GM21825 (cell line): Measurements from ENCODE around the gene MYADML2.
A peak's percentile ranks its signal among the peaks of the same experiment; 100 is the strongest.
"Not testable (repeated sequence)": the region's sequence is repeated elsewhere in the genome, so short reads cannot be mapped to it uniquely, and the experiment has no call there.

Experiments used
- ATAC-seq: cut with Tn5 transposase; IDR thresholded peaks from one replicate; pipeline ENCODE4 v1.9.1; 2021; ENCODE audit warnings: mild to moderate bottlenecking, moderate library complexity; ENCODE audit not compliant: unreplicated experiment

The MYADML2 gene

GRCh38 chr17:81959362-81960129 is 12.5 kb upstream of the MYADML2 start:
- peak; percentile 45 for ATAC-seq

- ATAC-seq: no peak
Observed at GRCh38 chr17:81958633-81959342, 11.8 kb upstream of the MYADML2 start.

GRCh38 chr17:81957691-81958432 is 10.8 kb upstream of the MYADML2 start:
- no peak for ATAC-seq

- ATAC-seq: no peak
Observed at GRCh38 chr17:81956607-81957589, 9.9 kb upstream of the MYADML2 start.

- no peak for ATAC-seq
Observed at GRCh38 chr17:81955756-81956544, 8.9 kb upstream of the MYADML2 start.

GRCh38 chr17:81955058-81955681 is 8.1 kb upstream of the MYADML2 start:
- no peak for ATAC-seq

DNA sequence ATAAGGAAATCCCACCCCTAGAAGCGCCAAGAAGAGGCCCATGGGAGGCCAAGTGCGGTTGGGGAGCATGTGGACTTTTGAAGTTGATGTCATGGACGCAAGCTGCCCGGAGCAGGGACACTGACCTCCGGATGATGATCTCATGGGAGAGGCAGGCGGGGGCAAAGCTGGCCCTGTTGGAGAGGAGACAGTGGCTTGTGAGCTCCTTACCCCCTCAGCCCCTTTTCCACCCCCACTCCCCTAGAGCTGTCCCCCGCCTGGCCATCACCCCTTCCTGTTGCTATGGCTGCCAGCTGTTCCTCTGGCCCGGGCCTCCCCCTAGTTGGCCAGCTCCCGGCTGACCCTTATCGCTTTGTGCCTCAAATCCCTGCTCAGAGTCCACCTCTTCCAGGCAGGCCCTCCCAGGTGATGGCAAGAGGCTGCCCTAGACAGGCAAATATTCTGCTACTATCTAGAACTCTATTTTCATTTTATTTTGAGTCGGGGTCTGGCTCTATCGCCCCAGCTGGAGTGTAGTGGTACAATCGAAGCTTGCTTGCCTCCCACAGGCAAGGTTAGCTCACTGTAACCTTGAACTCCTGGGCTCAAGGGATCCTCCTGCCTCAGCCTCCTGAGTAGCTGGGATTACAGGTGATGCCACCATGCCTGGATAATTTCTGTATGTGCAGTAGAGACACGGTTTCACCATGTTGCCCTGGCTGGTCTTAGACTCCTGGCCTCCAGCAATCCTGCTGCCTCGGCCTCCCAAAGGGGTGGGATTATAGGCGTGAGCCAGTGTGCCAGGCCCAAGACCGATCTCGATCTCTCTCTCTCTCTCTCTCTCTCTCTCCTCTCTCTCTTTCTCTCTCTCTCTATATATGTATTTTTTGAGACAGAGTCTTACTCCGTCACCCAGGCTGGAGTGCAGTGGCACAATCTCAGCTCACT is 7.4 kb upstream of the MYADML2 start:
- no peak for ATAC-seq

GRCh38 chr17:81953443-81953842 is 6.4 kb upstream of the MYADML2 start:
- not testable (repeated sequence) for ATAC-seq

DNA sequence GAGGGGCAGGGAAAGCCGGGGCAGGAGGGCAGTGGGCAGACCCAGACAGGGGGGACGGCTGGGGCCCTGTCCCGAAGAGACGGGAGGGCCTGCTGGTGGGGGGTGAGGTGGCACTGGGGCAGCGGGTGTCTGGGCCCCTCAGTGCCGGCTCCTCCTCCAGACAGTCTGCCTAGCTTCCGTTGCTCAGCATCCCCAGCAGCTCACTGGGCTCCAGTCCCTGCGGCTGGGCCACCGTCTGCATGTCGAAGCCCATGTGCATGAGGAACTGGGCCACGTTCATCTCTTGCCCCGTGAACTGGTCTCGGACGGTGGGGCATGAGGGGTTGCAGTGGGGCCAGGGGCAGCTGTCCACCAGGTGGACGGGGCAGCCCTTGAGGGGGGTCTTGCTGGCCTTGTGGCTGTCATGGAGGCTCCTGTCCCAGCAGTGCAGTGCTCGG is 5.8 kb upstream of the MYADML2 start:
- ATAC-seq: no peak

DNA sequence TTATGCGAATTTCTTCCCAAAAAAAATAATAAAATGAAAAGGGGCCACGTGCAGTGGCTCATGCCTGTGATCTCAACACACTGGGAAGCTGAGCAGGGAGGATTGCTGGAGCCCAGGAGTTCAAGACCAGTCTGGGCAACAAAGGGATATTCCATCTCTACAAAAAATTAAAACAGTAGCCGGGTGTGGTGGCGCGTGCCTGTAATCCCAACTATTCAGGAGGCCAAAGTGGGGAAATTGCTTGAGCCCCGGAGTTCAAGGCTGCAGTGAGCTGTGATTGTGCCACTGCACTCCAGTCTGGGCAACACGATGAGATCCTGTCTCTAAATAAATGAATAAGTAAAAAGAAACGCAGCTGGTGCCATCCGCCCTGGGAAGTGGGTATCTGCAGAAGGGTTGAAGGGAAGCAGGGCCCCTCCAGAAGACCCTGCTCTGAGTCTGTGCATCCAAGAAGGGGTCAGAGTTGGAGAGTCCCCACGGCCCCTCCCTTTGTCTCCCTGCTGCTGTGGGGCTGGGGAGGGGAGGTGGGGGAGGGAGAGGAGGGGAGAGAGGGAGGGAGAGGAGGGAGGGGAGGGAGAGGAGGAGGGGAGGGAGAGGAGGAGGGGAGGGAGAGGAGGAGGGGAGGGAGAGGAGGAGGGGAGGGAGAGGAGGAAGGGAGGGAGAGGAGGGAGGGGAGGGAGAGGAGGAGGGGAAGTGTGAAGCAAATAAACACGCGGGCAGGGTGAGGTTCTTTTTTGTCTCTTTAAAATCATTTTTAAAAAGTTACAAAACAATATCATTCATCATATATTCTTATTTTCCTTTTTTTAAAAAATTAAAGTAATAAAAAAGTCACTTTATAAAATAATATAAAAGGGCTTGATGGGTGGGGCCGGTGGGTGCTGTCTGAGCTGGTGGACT is 5.0 kb upstream of the MYADML2 start:
- ATAC-seq: no peak

GRCh38 chr17:81950501-81950900 is 3.5 kb upstream of the MYADML2 start:
- ATAC-seq: no peak

- ATAC-seq: no peak
Observed at GRCh38 chr17:81948635-81949378, 1.8 kb upstream of the MYADML2 start.

DNA sequence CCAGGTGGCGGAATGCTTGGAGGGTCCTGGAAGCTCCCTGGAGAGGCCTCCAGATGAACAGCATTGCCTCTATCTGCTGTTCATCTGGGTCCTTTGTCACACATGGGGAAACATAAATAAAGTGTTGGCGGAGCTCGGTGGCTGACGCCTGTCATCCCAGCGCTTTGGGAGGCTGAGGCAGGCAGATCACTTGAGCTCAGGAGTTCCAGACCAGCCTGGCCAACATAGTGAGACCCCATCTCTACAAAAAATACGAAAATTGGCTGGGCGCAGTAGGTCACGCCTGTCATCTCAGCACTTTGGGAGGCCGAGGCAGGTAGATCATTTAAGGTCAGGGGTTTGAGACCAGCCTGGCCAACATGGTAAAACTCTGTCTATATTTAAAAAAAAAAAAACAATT is 2.2 kb downstream of the MYADML2 start:
- no peak for ATAC-seq

GRCh38 chr17:81942167-81942553 is 4.9 kb downstream of the MYADML2 start:
- no peak for ATAC-seq

GRCh38 chr17:81941484-81942166 is 5.4 kb downstream of the MYADML2 start:
- no peak for ATAC-seq
